Transverse colon (tissue), 4 donors: ENCODE results near the gene OAF. TPM values are rescaled to one million over a fixed set of nuclear protein-coding genes. Genes with fewer than 3 reads are reported as not detected.

Source experiments
- DNase-seq: peaks from one replicate; pipeline ENCODE4 v3.0.0-alpha.2; 2019
- H3K27ac ChIP-seq, 4 donors: fragments of 200-600 bp; sonication (generic); 2 replicates each; pipeline ENCODE4 v1.5.1; 2016 to 2018; ENCODE audit warnings: inconsistent platforms in 4 of 4
- H3K27me3 ChIP-seq: fragments of 200-600 bp; sonication (generic); 2 replicates; pipeline ENCODE4 v1.5.1; 2017; ENCODE audit warnings: inconsistent platforms
- H3K36me3 ChIP-seq, 4 donors: fragments of 200-600 bp; sonication (generic); 2 replicates each; pipeline ENCODE4 v1.5.1; 2017 to 2019; ENCODE audit warnings: inconsistent platforms in 4 of 4
- H3K4me1 ChIP-seq, 4 donors: fragments of 200-600 bp; sonication (generic); 2 replicates each; pipeline ENCODE4 v1.5.1; 2017 to 2020; ENCODE audit warnings: inconsistent platforms in 4 of 4
- H3K4me3 ChIP-seq, 4 donors: fragments of 200-600 bp; sonication (generic); 1 replicate in 1 of 4; 2 replicates in 3 of 4; pipeline versions ENCODE4 v1.5.1 to v1.6.1; 2017 to 2019; ENCODE audit warnings: inconsistent platforms in 4 of 4
- H3K9me3 ChIP-seq, 2 donors: fragments of 200-600 bp; sonication (generic); 2 replicates each; pipeline ENCODE4 v1.5.1; 2017 to 2019; ENCODE audit warnings: inconsistent platforms in 2 of 2
- EP300 ChIP-seq: sonication (generic); formaldehyde crosslinking; IDR thresholded peaks from one replicate; pipeline ENCODE4 v1.6.1; 2017; ENCODE audit warnings: antibody characterized with exemption, low read depth
- POLR2A ChIP-seq: fragments of 450-650 bp; IDR thresholded peaks from one replicate; pipeline ENCODE4 v1.6.1; 2016; ENCODE audit warnings: antibody characterized with exemption, mild to moderate bottlenecking, moderate library complexity
- POLR2AphosphoS5 ChIP-seq, 3 donors: sonication (generic); formaldehyde crosslinking; IDR thresholded peaks; one replicate each; pipeline ENCODE4 v1.6.1; 2016; ENCODE audit warnings: antibody characterized with exemption in 3 of 3
- WGBS, 2 donors: methylation state at CpG; one replicate each; pipeline ENCODE4 v1.1.5; 2018; ENCODE audit warnings: low coverage in 1 of 2; 5-methylcytosine and 5-hydroxymethylcytosine counted together
- in situ Hi-C, 4 donors: fragments of 200-750 bp; cut with MboI; loops; one replicate each; pipeline versions ENCODE4 v1.15.0 to v1.15.1; 2017; ENCODE audit warnings: low sequenced_read_pairs in 3 of 4, low pct_ligation_motif_present in 1 of 4, low pct_unique_long_range_greater_than_20kb in 1 of 4
- intact Hi-C: fragments of 100-400 bp; cut with DNase I; formaldehyde crosslinking; loops from one replicate; pipeline ENCODE4 v1.15.1; 2023; ENCODE audit warnings: low total_unique reads
- total RNA-seq, 4 donors: library from RNA; depleted of rRNA; stranded (reverse); fragments of >200 nt; gene quantifications; one replicate each; pipeline ENCODE4 v1.1.0, GENCODE V29; 2016
- TF ChIP-seq, protein P1 (sequence below), 5 experiments: fragments of 200-600 bp in 3 of 5; fragments of 450-650 bp in 2 of 5; sonication (generic) in 3 of 5; IDR thresholded peaks; 1 replicate in 2 of 5; 2 replicates in 3 of 5; pipeline ENCODE4 v1.5.1; 2016 to 2017; ENCODE audit warnings: antibody characterized with exemption in 5 of 5, inconsistent platforms in 3 of 5, mild to moderate bottlenecking in 2 of 5, moderate library complexity in 1 of 5

OAF gene
- total RNA-seq, 4 donors from 2014 or later = 78.8 to 553 (median 287) TPM

DNA sequence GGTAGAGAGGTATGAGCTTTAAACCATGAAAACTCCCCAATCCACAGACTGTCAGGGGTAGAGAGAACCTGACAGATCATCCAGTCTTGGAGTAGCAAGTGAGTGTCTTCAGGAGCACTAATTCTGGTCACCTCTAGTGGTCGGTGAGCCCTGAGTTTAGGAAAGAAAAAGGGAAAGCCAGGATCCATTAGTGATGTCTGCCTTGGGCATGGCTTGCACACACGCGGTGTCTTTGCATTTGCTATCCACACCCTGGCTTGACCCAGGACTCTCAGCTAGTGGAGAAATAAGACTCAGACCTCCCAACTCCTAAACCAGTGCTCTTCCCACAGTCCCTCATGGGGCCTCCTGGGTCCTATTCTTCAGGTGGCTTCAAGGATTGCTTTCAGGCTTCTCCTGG, 48.4 kb downstream of the OAF start:
- intact Hi-C loops = no loop called here
- Histone ChIP-seq H3K36me3 (no peaks in the 10 kb centered on the region), H3K4me3 (no peak overlapping the region), H3K9me3 (no peaks in the 10 kb centered on the region), H3K4me1 (no peaks in the 10 kb centered on the region), H3K27ac (no peak overlapping the region), H3K27me3 (peaks cover 49% of the 10 kb centered on the region)
- 86% methylated on average over 3 of the region's 3 CpGs; no CpG with 5 or more reads in 1 of the 2 donors for WGBS, 2 donors
- DNase-seq = no peak
- in situ Hi-C loops = no loop called here
- TF ChIP-seq EP300 (no peak), POLR2A (no peak), POLR2AphosphoS5 (IDR thresholded peaks at IDR 0.05) (no peak)
- TF ChIP-seq, protein P1, sequence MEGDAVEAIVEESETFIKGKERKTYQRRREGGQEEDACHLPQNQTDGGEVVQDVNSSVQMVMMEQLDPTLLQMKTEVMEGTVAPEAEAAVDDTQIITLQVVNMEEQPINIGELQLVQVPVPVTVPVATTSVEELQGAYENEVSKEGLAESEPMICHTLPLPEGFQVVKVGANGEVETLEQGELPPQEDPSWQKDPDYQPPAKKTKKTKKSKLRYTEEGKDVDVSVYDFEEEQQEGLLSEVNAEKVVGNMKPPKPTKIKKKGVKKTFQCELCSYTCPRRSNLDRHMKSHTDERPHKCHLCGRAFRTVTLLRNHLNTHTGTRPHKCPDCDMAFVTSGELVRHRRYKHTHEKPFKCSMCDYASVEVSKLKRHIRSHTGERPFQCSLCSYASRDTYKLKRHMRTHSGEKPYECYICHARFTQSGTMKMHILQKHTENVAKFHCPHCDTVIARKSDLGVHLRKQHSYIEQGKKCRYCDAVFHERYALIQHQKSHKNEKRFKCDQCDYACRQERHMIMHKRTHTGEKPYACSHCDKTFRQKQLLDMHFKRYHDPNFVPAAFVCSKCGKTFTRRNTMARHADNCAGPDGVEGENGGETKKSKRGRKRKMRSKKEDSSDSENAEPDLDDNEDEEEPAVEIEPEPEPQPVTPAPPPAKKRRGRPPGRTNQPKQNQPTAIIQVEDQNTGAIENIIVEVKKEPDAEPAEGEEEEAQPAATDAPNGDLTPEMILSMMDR (IDR thresholded peaks at IDR 0.05) = no peak

DNA sequence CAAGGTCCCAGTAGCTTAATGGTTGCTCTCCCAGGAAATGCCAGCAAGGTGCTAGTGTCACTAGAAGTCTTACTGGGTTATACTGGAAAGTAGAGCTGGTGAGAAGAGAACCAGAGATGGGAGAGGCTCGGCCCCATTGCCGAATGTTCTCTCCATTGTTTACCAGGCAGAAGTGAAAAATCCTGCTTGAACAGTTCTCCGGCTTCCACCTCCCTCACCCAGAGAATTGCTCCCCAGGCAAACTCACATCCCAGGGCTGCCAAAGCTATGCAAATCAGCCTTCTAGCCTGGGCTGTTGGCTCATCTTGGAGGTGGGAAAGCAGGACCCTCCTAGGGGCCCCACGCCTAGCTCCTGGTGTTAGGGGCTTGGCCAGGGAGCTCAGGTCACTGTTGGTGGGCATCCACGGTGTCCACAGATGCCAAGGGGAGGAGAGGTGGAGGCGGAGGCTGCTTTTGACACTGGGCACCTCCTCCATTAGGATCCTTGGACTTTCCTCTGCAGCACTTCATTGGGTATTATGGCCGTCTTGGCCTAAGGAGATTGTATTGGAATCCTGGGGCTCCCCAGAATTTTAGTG, 49.2 kb downstream of the OAF start:
- intact Hi-C loops = no loop called here
- TF ChIP-seq EP300 (no peak), POLR2A (no peak), POLR2AphosphoS5 (IDR thresholded peaks at IDR 0.05) (no peak)
- TF ChIP-seq, protein P1 (IDR thresholded peaks at IDR 0.05) = no peak
- in situ Hi-C loops = no loop called here
- no peak overlapping the region for H3K27ac ChIP-seq
- peaks cover 41% of the 10 kb centered on the region for H3K27me3 ChIP-seq
- H3K9me3 ChIP-seq = no peaks in the 10 kb centered on the region
- H3K4me3 ChIP-seq = no peak overlapping the region
- WGBS, 2 donors = 81% methylated on average over 7 of the region's 7 CpGs; no CpG with 5 or more reads in 1 of the 2 donors
- DNase-seq = no peak
- no peaks in the 10 kb centered on the region for H3K4me1 ChIP-seq
- H3K36me3 ChIP-seq = no peaks in the 10 kb centered on the region

DNA sequence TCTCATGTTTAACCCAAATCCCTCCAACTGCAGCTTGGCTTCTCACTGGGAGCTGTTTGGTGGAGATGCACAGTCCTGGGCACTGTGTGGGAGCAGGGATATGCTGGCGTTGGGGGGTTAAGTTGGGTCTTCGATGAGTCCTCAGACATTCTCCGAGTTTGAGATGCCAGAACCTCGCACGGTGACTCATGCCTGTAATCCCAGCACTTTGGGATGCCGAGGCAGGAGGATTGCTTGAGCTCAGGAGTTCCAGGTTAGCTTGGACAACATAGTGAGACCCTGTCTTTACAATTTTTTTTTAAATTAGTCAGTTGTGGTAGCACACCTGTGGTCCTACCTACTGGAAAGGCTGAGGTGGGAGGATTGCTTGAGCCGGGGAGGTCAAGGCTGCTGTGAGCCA, 49.8 kb downstream of the OAF start:
- H3K27ac ChIP-seq = no peak overlapping the region
- no peaks in the 10 kb centered on the region for H3K9me3 ChIP-seq
- no peak overlapping the region for H3K4me3 ChIP-seq
- 79 to 80% methylated on average over 2 to 7 of the region's 7 CpGs for WGBS, 2 donors
- intact Hi-C loops (no loop called here), in situ Hi-C loops (no loop called here)
- DNase-seq = no peak
- TF ChIP-seq, protein P1 (IDR thresholded peaks at IDR 0.05) = no peak
- TF ChIP-seq EP300 (no peak), POLR2AphosphoS5 (IDR thresholded peaks at IDR 0.05) (no peak), POLR2A (no peak)
- H3K4me1 ChIP-seq = no peaks in the 10 kb centered on the region
- peaks cover 36% of the 10 kb centered on the region for H3K27me3 ChIP-seq
- no peaks in the 10 kb centered on the region for H3K36me3 ChIP-seq

DNA sequence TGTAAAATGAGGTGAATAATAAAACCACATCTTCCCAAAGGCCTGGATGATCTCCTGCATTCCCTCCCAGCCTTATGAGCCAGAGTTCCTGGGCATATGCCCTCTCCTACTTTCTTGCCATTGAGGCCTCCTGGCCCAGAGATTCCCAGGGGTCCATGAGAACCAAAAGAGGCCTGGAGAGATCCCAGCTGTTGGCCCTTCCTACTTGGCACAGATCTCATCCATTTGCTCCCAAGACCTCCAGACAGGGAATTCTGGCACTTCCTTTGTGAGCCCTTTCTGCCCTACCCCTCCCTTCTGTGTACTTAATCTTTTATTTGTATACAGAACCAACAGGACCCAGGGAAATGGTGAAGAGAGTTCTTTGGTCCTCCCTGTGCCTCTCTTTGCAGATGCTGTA, 50.5 kb downstream of the OAF start:
- in situ Hi-C loops = no loop called here
- Histone ChIP-seq H3K27me3 (peaks cover 29% of the 10 kb centered on the region), H3K4me1 (no peaks in the 10 kb centered on the region), H3K27ac (no peak overlapping the region), H3K36me3 (no peaks in the 10 kb centered on the region), H3K9me3 (no peaks in the 10 kb centered on the region), H3K4me3 (no peak overlapping the region)
- no peak for DNase-seq
- intact Hi-C loops = no loop called here
- TF ChIP-seq POLR2AphosphoS5 (IDR thresholded peaks at IDR 0.05) = no peak
- no peak for TF ChIP-seq EP300
- TF ChIP-seq POLR2A = no peak
- TF ChIP-seq, protein P1 (IDR thresholded peaks at IDR 0.05) = no peak
